ENCODE results near the gene TRIM69.
"Not testable (repeated sequence)": the region's sequence is repeated elsewhere in the genome, so short reads cannot be mapped to it uniquely, and the experiment has no call there.

Gene TRIM69

DNA sequence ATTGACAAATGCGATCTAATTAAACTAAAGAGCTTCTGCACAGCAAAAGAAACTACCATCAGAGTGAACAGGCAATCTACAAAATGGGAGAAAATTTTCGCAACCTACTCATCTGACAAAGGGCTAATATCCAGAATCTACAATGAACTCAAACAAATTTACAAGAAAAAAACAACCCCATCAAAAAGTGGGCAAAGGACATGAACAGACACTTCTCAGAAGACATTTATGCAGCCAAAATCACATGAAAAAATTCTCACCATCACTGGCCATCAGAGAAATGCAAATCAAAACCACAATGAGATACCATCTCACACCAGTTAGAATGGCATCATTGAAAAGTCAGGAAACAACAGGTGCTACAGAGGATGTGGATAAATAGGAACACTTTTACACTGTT lies 7.1 kb downstream of the TRIM69 start:
- not testable (repeated sequence) for DNase-seq (ENCODE audit: low spot score)

DNA sequence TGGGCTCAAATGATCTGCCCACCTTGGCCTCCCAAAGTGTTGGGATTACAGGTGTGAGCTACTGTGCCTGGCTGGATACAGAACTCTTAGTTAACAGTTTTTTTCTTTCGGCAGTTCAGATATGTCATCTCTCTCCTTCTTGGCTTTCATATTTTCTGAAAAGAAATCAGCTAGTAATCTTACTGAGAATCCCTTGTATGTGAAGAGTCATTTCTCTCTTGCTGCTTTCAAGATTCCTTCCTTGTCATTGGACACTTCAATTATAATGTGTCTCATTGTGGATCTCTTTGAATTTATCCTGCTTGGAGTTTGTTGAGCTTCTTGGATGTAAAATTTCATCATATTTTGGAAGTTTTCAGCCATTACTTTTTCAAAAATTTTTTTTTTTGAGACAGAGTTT lies 17.0 kb downstream of the TRIM69 start:
- no peak for DNase-seq (ENCODE audit: low spot score)

- DNase-seq (ENCODE audit: low spot score): no peak
These were observed 26.9 kb downstream of the TRIM69 start for GRCh38 chr15:44763187-44763586.

GRCh38 chr15:44763848-44764247 lies 27.5 kb downstream of the TRIM69 start:
- no peak for DNase-seq (ENCODE audit: low spot score)

GRCh38 chr15:44765036-44765435 lies 28.7 kb downstream of the TRIM69 start:
- no peak for DNase-seq (ENCODE audit: low spot score)

DNA sequence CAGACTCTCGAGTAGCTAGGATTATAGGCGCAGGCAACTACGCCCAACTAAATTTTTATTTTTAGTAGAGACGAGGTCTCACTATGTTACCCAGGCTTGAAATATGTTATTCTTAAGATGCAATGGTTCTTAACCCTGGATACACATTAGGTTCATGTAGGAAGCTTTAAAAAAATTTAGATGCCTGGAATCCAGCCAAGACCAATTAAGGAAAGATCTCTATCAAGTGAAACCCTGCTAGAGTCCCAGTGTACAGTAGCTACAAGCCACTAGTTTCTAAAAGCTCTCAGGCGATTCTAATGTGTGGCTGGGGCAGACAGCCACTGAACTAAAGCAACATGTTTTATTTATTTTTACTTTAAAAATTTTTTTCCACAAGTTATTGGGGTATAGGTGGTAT lies 33.2 kb downstream of the TRIM69 start:
- no peak for DNase-seq (ENCODE audit: low spot score)

- DNase-seq (ENCODE audit: low spot score): not testable (repeated sequence)
These were observed 34.4 kb downstream of the TRIM69 start for GRCh38 chr15:44770715-44771114.

GRCh38 chr15:44775953-44776352 lies 39.6 kb downstream of the TRIM69 start:
- peak; percentile 88 for DNase-seq (ENCODE audit: low spot score)

DNA sequence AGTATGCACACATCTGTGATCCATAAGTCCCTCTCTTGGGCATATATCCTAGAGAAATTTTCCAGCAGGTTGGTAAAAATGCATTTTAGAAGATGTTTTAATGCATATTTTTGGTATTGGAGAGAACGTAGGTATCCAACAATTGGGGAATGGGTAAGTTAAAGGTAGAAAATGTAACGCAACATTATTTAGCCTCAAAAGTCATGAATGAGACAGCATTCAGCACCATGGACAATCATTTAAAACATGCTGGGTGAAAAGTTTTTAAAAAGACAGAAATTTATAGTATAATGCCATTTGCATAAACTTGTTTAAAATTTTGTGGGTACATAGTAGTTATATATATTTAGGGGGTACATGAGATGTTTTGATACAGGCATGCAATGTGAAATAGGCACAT lies 43.4 kb downstream of the TRIM69 start:
- no peak for DNase-seq (ENCODE audit: low spot score)

DNA sequence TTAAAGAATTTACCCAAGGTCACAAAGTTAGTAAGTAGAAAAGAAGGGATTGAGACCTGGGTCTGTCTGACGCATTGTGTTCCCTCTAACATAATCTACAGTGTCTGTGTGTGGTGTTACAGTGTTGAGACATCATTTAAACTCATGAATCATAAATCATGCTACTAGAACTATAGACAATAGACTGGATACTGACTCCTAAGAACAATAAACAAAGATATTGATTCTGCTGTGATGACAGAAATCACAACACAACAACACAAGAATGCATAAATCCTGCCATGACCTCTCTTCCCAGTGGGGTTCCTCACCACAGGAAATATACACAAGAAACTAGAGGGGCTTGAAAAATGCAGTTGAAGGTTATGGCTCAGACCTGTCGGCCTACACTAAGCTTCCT lies 44.3 kb downstream of the TRIM69 start:
- DNase-seq (ENCODE audit: low spot score): no peak

GRCh38 chr15:44781128-44781810 lies 44.9 kb downstream of the TRIM69 start:
- no peak for DNase-seq (ENCODE audit: low spot score)

- no peak for DNase-seq (ENCODE audit: low spot score)
These were observed 46.2 kb downstream of the TRIM69 start for GRCh38 chr15:44782516-44782915.

- DNase-seq (ENCODE audit: low spot score): not testable (repeated sequence)
These were observed 48.6 kb downstream of the TRIM69 start for GRCh38 chr15:44784918-44785274.

DNA sequence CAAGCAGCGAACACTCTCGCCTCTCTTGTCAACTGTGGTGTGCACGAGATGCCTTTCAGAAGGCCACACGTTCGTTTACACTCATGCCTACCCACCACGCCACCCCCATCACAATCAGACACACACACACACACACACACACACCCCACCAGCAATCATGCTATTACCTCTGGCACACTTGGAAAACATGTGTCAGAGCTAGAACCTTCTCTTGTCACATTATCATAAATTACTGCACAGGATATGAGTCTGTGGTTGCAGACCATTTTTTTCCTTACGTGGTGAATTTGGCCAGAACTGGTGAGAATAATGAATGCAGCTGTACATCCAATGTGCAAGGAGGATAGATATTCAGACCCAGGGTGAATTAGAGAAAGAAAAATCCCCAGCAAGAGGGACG lies 52.4 kb downstream of the TRIM69 start:
- DNase-seq (ENCODE audit: low spot score): no peak

GRCh38 chr15:44790215-44790614 lies 53.9 kb downstream of the TRIM69 start:
- DNase-seq (ENCODE audit: low spot score): no peak

DNA sequence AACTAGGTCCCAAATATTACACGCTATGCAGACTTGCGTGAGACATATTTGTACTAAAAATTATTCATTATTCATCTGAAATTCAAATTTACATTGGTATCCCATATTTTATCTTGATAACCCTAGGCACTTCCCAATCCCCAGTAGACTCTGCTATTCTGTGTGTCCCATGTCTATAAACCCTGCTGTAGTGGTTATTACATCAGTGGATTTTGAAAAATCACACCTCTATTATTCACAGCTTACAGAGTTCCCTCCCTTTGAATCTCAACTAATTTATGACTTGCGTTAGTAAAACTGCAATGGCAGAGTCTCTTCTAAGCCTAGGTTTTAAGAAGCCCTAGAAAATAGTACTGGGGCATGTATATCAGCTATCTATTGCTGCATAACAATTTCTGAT lies 54.3 kb downstream of the TRIM69 start:
- no peak for DNase-seq (ENCODE audit: low spot score)

- DNase-seq (ENCODE audit: low spot score): no peak
These were observed 56.4 kb downstream of the TRIM69 start for GRCh38 chr15:44792715-44793114.

- no peak for DNase-seq (ENCODE audit: low spot score)
These were observed 57.7 kb downstream of the TRIM69 start for GRCh38 chr15:44794072-44794471.

DNA sequence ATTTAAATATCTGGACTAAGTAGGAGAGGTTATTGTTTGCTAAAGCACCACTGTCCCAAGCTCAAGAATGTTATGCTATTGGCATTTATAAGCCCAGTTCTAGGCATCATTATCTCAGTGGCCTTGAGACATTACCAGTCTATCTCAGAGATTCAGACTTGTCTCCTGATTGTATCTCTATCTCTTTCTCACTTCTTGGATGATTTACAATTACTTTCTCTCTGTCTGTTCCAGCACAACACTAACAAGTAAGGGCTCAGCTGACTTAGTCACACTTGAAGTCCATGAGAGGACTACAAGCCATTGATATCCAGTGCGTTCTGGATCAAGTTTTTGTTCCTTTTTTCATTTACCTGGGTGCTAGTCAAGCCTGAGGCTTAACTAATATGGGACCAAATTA lies 60.2 kb downstream of the TRIM69 start:
- DNase-seq (ENCODE audit: low spot score): no peak

- peak; percentile 21 for DNase-seq (ENCODE audit: low spot score)
These were observed 62.5 kb downstream of the TRIM69 start for GRCh38 chr15:44798826-44799225.

GRCh38 chr15:44801364-44801763 lies 65.0 kb downstream of the TRIM69 start:
- DNase-seq (ENCODE audit: low spot score): no peak

DNA sequence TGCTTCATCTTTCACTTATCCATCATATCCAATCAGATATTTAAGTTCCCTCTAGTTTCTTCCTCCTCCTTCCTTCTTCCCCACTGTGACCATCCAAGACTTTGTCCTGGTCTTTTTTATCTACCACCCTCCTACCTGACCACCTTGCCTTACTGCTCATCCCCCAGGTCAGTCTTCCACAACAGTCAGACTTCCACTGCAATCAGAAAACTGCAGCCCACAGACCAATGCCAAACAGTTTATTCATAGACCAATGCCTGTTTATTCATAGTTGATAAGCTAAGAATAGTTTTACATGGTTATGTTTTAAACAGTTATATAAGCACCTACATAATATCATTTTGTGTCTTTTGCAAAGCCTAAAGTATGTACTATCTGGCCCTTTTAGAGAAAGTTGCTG lies 65.5 kb downstream of the TRIM69 start:
- DNase-seq (ENCODE audit: low spot score): no peak

- no peak for DNase-seq (ENCODE audit: low spot score)
These were observed 66.0 kb downstream of the TRIM69 start for GRCh38 chr15:44802336-44802735.

DNA sequence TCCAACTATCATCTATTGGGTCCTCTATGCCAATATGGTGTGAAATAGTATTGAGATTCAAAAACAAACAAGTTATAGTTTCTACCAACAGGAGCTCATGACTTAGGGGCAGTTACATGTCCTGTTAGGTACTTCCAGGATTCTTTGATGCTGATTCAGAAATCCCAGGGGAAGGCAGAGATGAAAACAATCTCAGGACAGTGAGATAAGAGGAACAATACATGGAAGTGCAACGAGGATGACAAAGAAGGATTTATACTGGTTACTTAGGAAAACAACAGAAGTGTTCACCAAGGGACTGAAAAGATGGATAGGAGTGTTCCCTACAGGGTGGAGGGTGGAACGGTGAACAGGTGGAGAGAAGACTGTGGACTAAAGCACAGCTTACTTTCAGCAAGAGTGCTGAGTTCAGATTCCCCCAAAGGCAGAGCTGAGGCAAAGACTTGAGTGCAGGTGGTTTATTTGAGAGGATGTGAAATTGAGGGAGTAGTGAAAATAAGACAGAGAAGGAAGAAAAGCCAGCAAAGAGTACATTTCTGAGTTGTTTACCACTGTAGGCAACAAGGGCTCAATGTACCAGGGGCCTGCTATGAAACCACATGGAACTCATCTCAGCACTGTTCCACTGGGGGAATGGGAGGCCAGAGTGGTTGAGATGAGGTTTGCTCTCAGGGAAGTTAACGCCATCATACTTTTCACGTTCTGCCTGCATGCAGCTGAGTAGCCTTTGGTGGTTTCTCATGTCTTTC lies 68.1 kb downstream of the TRIM69 start:
- DNase-seq (ENCODE audit: low spot score): no peak

Measured in NAMALWA (cell line).